HepG2 (cell line): Measurements from ENCODE around the gene GADD45B. TPM values are rescaled to one million over a fixed set of nuclear protein-coding genes. Genes with fewer than 3 reads are reported as not detected.

Experiments used
- ATAC-seq: fragments of 200-7000 bp; cut with Tn5 transposase; 3 replicates; pipeline ENCODE4 v1.9.1; 2020; ENCODE audit warnings: mild to moderate bottlenecking, moderate library complexity
- BruUV-seq: library from RNA; stranded (reverse); fragments of 400-500 nt; replicated peaks from 2 replicates; lab custom pipeline; 2021; lab: Mats Ljungman, UMichigan
- CTCF ChIA-PET: fragments of 300-600 bp; formaldehyde crosslinking; extraction: SDS; loops from one replicate; lab custom pipeline; 2021; ENCODE audit warnings: low total read pairs, inconsistent platforms, low intra/inter-chr PET ratio; lab: Yijun Ruan, JAX
- POLR2A ChIA-PET: fragments of 350-600 bp; sonication (Branson Sonifier 250); formaldehyde crosslinking; loops from one replicate; lab custom pipeline; 2020; ENCODE audit warnings: antibody characterized with exemption, inconsistent platforms; lab: Yijun Ruan, JAX
- DNase-seq: peaks from one replicate; pipeline ENCODE4 v3.0.0-alpha.2; 2015; ENCODE audit warnings: low spot score
- FAIRE-seq: peaks from 3 replicates; lab custom pipeline; 2011; peaks lifted over from hg19 to GRCh38; lab: Jason Lieb, UNC
- H2AFZ ChIP-seq: one replicate; pipeline ENCODE4 v1.6.1; 2011; ENCODE audit warnings: low read length, inconsistent platforms
- H3K27ac ChIP-seq: fragments of 300-600 bp; 3 replicates; pipeline ENCODE4 v1.8.0; 2011; ENCODE audit warnings: mixed run types, mild to moderate bottlenecking, mixed read lengths, low read length, inconsistent platforms; ENCODE audit not compliant: insufficient read depth; ENCODE audit errors: extremely low read length
- H3K27me3 ChIP-seq, 2 experiments: fragments of 200-600 bp in 1 of 2; 2 replicates in 1 of 2; 3 replicates in 1 of 2; pipeline versions ENCODE4 v1.6.0 to v1.8.0; 2011; ENCODE audit warnings: low read length in 2 of 2, mild to moderate bottlenecking in 2 of 2, moderate library complexity in 2 of 2, inconsistent platforms in 1 of 2; ENCODE audit not compliant: insufficient read depth in 2 of 2, control insufficient read depth in 1 of 2
- H3K36me3 ChIP-seq, 2 experiments: fragments of 200-600 bp in 1 of 2; replicated peaks in 1 of 2; 2 replicates in 1 of 2; 3 replicates in 1 of 2; pipeline versions ENCODE4 v1.5.1 to v1.8.0; 2011; ENCODE audit warnings: low read length in 2 of 2, inconsistent platforms in 1 of 2; ENCODE audit not compliant: insufficient read depth in 2 of 2, control insufficient read depth in 1 of 2
- H3K4me1 ChIP-seq: 2 replicates; pipeline ENCODE4 v1.5.1; 2012; ENCODE audit warnings: low read length, inconsistent platforms; ENCODE audit not compliant: insufficient read depth
- H3K4me2 ChIP-seq: 2 replicates; pipeline ENCODE4 v1.6.0; 2011; ENCODE audit warnings: low read depth, low read length, inconsistent platforms
- H3K4me3 ChIP-seq, 3 experiments: fragments of 200-600 bp in 1 of 3; sonication (generic), shearing (Covaris generic) in 1 of 3; replicated peaks in 1 of 3; 2 replicates each; pipeline ENCODE4 v1.5.1; 2011 to 2016; ENCODE audit warnings: low read length in 3 of 3, inconsistent platforms in 2 of 3, low read depth in 2 of 3, mild to moderate bottlenecking in 2 of 3, control low read depth in 1 of 3, mixed read lengths in 1 of 3; ENCODE audit not compliant: insufficient read depth in 1 of 3
- H3K79me2 ChIP-seq: one replicate; pipeline ENCODE4 v1.6.1; 2011; ENCODE audit warnings: low read length, inconsistent platforms; ENCODE audit not compliant: insufficient read depth
- H3K9ac ChIP-seq: 2 replicates; pipeline ENCODE4 v1.6.0; 2011; ENCODE audit warnings: mild to moderate bottlenecking, low read depth, low read length, inconsistent platforms; ENCODE audit not compliant: insufficient read depth
- H3K9me3 ChIP-seq: 2 replicates; pipeline ENCODE4 v1.5.1; 2012; ENCODE audit warnings: mild to moderate bottlenecking, low read length
- H4K20me1 ChIP-seq: 2 replicates; pipeline ENCODE4 v1.6.0; 2011; ENCODE audit warnings: inconsistent platforms, mild to moderate bottlenecking, low read length, moderate library complexity; ENCODE audit not compliant: insufficient read depth
- AGO1 ChIP-seq: fragments of 200-400 bp; formaldehyde crosslinking; IDR thresholded peaks from 2 replicates; pipeline ENCODE4 v1.6.1; 2017; ENCODE audit warnings: mild to moderate bottlenecking, low read depth, low read length, moderate library complexity; ENCODE audit not compliant: poor library complexity, severe bottlenecking
- GATAD1 ChIP-seq: IDR thresholded peaks from 2 replicates; pipeline ENCODE4 v1.6.1; 2016; ENCODE audit warnings: missing genetic modification reagents, missing compliant biosample characterization
- HDAC1 ChIP-seq: sonication (generic); formaldehyde crosslinking; IDR thresholded peaks from 2 replicates; pipeline ENCODE4 v1.5.1; 2020; ENCODE audit warnings: mild to moderate bottlenecking, missing genetic modification reagents
- TBX3 ChIP-seq: fragments of 450-650 bp; IDR thresholded peaks from 2 replicates; pipeline ENCODE4 v1.6.1; 2017; ENCODE audit warnings: antibody characterized with exemption, mild to moderate bottlenecking, inconsistent platforms, borderline replicate concordance
- XRCC5 ChIP-seq: fragments of 200-400 bp; formaldehyde crosslinking; optimal IDR thresholded peaks from 2 replicates; pipeline ENCODE3; 2017; ENCODE audit warnings: mild to moderate bottlenecking, low read length
- ZNF281 ChIP-seq: sonication (generic); formaldehyde crosslinking; IDR thresholded peaks from 2 replicates; pipeline ENCODE4 v1.4.0; 2020; ENCODE audit warnings: missing genetic modification reagents, borderline replicate concordance
- ZNF484 ChIP-seq: sonication (generic); formaldehyde crosslinking; IDR thresholded peaks from 2 replicates; pipeline ENCODE4 v1.5.1; 2020; ENCODE audit warnings: mild to moderate bottlenecking, low read depth, missing genetic modification reagents, borderline replicate concordance
- WGBS: methylation state at CpG from one replicate; pipeline ENCODE4 v1.1.6; 2017; ENCODE audit warnings: low lambda C conversion rate; 5-methylcytosine and 5-hydroxymethylcytosine counted together
- in situ Hi-C: cut with HindIII; loops from 2 replicates; pipeline ENCODE4 v1.10.0; 2017; ENCODE audit warnings: low pct_unique_long_range_greater_than_20kb; ENCODE audit not compliant: extremely low pct_ligation_motif_present
- intact Hi-C: fragments of 100-400 bp; cut with micrococcal nuclease; formaldehyde crosslinking; loops from one replicate; pipeline ENCODE4 v1.10.0; 2022; ENCODE audit not compliant: unreplicated experiment
- polyA plus RNA-seq, 8 experiments: library from polyadenylated mRNA; depleted of rRNA in 3 of 8; stranded (reverse) in 7 of 8; unstranded in 1 of 8; fragments of >200 nt; fragmentation: Illumina TruSeq in 4 of 8; extraction: Trizol in 4 of 8; gene quantifications; 2 replicates each; pipeline versions ENCODE4 v1.2.1 to v1.2.3, GENCODE V29; 2011 to 2016; ENCODE audit warnings: low read depth in 4 of 8, missing spikeins in 1 of 8, mixed read lengths in 1 of 8; ENCODE audit not compliant: insufficient read depth in 1 of 8
- total RNA-seq, 5 experiments: library from RNA; depleted of rRNA; stranded (reverse); fragments of >200 nt; fragmentation: Illumina TruSeq; extraction: Trizol; gene quantifications; 2 replicates each; pipeline ENCODE4 v1.2.3, GENCODE V29; 2016; ENCODE audit warnings: low read depth in 1 of 5
- TF ChIP-seq, protein P1 (sequence below): sonication (generic); formaldehyde crosslinking; IDR thresholded peaks from 2 replicates; pipeline ENCODE4 v1.9.0; 2022; ENCODE audit warnings: missing genetic modification reagents, mild to moderate bottlenecking, borderline replicate concordance
- TF ChIP-seq, protein P2 (sequence below): IDR thresholded peaks from 2 replicates; pipeline ENCODE4 v1.6.1; 2016; ENCODE audit warnings: missing biosample characterization, missing genetic modification reagents, low read depth

The GADD45B gene
- total and polyA plus RNA-seq, 2 of the 13 experiments (the other 11 are each of a cell fraction or from before 2014, with no cell fraction given), result 4.6 to 34.1 TPM

- ATAC-seq (peak; percentile 17), DNase-seq (no peak), FAIRE-seq (no peak)
- under 1% methylated on average over 13 of the region's 42 CpGs for WGBS
- H3K4me1 ChIP-seq, result peaks cover 33% of the 10 kb centered on the region
- no peaks in the 10 kb centered on the region; a peak in 2 of 5 replicates for H3K27me3 ChIP-seq
- ChIA-PET CTCF (no interaction called here), POLR2A (interaction anchor here (0.7 to 5.9 kb wide), 59 partner anchors 9 to 601 kb away, joined by 3 to 199 read pairs (median 9); partner anchors contain the start of genes LMNB2, TIMM13, ZNF556 and ZNF57)
- no peak overlapping the region for H2AFZ ChIP-seq
- TSS peak; percentile 95 for BruUV-seq
- H3K9ac ChIP-seq, result peak overlapping the region; percentile 91
- in situ Hi-C loops, result loop anchor here (5.0 kb wide), 2 partner anchors 66 to 136 kb away; no protein-coding TSS in a partner anchor
- intact Hi-C loops, result loop anchor here (5.0 kb wide), 2 partner anchors 51 to 66 kb away; no protein-coding TSS in a partner anchor
- peaks cover 28% of the 10 kb centered on the region; the same call in 1 of the 2 replicates for H4K20me1 ChIP-seq
- no peaks in the 10 kb centered on the region; a peak in 1 of 5 replicates for H3K36me3 ChIP-seq
- peaks cover 14% of the 10 kb centered on the region for H3K79me2 ChIP-seq
- H3K4me3 ChIP-seq, result peak overlapping the region; percentile 92 to 100 (median 98)
- peak overlapping the region; percentile 81 for H3K4me2 ChIP-seq
- peak overlapping the region; percentile 56 for H3K27ac ChIP-seq
- H3K9me3 ChIP-seq, result no peaks in the 10 kb centered on the region
- no peak for TF ChIP-seq GATAD1 (CRISPR knock-in tag)
- TF ChIP-seq, protein P1, sequence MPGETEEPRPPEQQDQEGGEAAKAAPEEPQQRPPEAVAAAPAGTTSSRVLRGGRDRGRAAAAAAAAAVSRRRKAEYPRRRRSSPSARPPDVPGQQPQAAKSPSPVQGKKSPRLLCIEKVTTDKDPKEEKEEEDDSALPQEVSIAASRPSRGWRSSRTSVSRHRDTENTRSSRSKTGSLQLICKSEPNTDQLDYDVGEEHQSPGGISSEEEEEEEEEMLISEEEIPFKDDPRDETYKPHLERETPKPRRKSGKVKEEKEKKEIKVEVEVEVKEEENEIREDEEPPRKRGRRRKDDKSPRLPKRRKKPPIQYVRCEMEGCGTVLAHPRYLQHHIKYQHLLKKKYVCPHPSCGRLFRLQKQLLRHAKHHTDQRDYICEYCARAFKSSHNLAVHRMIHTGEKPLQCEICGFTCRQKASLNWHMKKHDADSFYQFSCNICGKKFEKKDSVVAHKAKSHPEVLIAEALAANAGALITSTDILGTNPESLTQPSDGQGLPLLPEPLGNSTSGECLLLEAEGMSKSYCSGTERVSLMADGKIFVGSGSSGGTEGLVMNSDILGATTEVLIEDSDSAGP, result 0 out of 2 replicates have a peak, but pooled peaks have one; percentile 60
- TF ChIP-seq ZNF281 (CRISPR knock-in tag), result peak; percentile 17
- 0 out of 2 replicates have a peak, but pooled peaks have one; percentile 42 for TF ChIP-seq HDAC1 (CRISPR knock-in tag)
- no peak for TF ChIP-seq TBX3
- no peak for TF ChIP-seq ZNF484 (CRISPR knock-in tag)
- TF ChIP-seq AGO1, result peak; percentile 68
- TF ChIP-seq, protein P2, sequence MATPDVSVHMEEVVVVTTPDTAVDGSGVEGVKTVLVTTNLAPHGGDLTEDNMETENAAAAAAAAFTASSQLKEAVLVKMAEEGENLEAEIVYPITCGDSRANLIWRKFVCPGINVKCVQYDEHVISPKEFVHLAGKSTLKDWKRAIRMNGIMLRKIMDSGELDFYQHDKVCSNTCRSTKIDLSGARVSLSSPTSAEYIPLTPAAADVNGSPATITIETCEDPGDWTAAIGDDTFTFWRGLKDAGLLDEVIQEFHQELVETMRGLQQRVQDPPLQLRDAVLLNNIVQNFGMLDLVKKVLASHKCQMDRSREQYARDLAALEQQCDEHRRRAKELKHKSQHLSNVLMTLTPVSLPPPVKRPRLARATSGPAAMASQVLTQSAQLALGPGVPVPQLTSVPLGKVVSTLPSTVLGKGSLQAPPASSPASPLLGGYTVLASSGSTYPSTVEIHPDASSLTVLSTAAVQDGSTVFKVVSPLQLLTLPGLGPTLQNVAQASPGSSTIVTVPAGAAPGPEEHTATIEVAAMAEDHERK (CRISPR knock-in tag), result no peak
- peak; percentile 7 for TF ChIP-seq XRCC5
These were observed 669 bp downstream of the GADD45B start for GRCh38 chr19:2476451-2477140.
